Measurements from ENCODE around the gene IGFBP1. TPM values are rescaled to one million over a fixed set of nuclear protein-coding genes. Genes with fewer than 3 reads are reported as not detected.

IGFBP1 gene
- total RNA-seq, 4 donors from 2014 or later = not detected

DNA sequence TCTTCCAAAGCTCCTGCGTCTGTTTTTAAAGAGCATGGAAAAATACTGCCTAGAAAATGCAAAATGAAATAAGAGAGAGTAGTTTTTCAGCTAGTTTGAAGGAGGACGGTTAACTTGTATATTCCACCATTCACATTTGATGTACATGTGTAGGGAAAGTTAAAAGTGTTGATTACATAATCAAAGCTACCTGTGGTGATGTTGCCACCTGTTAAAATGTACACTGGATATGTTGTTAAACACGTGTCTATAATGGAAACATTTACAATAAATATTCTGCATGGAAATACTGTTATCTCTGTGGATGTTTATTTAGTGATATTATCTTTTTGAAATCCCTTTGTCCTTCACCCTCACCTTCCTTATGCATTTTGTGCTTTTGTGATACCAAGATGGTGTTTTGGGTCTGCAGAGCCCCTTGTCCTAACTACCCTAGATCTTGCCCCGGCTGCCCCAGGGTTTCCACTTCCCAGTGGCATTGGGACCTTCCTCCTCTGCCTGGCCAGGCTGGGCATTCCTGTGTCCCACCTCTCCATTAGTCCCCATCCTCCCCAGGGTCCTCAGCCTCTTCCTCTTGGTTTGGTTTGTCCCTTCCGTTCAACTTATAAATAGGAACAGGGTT, 5.2 kb downstream of the IGFBP1 start:
- Histone ChIP-seq H3K27ac (no peak overlapping the region), H3K4me3 (no peak overlapping the region), H3K4me1 (peaks cover 0 to 6% (median 3%) of the 10 kb centered on the region in 3 donors), H3K36me3 (no peaks in the 10 kb centered on the region), H3K27me3 (peaks cover 49% of the 10 kb centered on the region), H3K9me3 (no peaks in the 10 kb centered on the region)
- ATAC-seq = no peak
- WGBS, 2 donors (ENCODE audit: low coverage in 1 of 2) = 59 to 62% methylated on average over 4 to 5 of the region's 5 CpGs
- TF ChIP-seq POLR2A (IDR thresholded peaks at IDR 0.05) (no peak), EP300 (IDR thresholded peaks at IDR 0.05) (no peak), POLR2AphosphoS5 (IDR thresholded peaks at IDR 0.05) (no peak)
- TF ChIP-seq, protein P1, sequence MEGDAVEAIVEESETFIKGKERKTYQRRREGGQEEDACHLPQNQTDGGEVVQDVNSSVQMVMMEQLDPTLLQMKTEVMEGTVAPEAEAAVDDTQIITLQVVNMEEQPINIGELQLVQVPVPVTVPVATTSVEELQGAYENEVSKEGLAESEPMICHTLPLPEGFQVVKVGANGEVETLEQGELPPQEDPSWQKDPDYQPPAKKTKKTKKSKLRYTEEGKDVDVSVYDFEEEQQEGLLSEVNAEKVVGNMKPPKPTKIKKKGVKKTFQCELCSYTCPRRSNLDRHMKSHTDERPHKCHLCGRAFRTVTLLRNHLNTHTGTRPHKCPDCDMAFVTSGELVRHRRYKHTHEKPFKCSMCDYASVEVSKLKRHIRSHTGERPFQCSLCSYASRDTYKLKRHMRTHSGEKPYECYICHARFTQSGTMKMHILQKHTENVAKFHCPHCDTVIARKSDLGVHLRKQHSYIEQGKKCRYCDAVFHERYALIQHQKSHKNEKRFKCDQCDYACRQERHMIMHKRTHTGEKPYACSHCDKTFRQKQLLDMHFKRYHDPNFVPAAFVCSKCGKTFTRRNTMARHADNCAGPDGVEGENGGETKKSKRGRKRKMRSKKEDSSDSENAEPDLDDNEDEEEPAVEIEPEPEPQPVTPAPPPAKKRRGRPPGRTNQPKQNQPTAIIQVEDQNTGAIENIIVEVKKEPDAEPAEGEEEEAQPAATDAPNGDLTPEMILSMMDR (IDR thresholded peaks at IDR 0.05) = no peak

DNA sequence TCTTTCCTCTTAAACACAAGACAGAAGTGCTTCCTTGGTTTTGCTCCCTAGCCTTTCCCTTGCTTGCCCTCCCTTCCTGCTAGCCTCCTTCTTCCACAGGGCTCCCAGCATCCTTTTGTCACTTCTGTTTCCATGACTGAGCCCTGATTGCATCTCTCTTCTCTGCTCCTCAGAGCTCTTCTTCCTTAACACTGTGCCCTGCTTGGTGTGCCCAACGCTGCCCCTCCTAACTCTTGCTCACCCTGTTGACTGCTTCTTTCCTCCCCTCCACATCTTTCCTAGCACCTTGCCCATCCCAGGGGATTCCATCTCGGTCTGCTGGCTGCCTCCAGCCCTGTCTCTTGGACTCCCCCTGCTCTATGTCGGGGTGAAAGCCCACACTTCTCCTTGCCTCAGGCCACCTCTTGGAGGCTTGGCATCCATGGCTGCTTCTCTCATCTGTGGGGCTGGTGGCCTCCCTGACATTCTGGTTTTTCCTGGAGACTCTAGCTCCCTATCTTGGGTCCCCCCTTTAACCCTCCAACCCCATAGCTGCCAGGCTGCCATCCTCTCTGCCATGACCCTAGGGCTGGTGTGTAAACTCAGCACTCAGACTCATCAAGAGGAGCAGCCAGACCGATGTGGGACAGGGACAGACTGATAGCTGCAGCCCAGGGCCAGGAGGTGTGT, 5.8 kb downstream of the IGFBP1 start:
- 70 to 100% methylated on average over 1 to 3 of the region's 4 CpGs for WGBS, 2 donors (ENCODE audit: low coverage in 1 of 2)
- no peaks in the 10 kb centered on the region for H3K9me3 ChIP-seq
- H3K36me3 ChIP-seq = no peaks in the 10 kb centered on the region
- ATAC-seq = no peak
- TF ChIP-seq POLR2AphosphoS5 (IDR thresholded peaks at IDR 0.05) (no peak), POLR2A (IDR thresholded peaks at IDR 0.05) (no peak), EP300 (IDR thresholded peaks at IDR 0.05) (no peak)
- TF ChIP-seq, protein P1 (IDR thresholded peaks at IDR 0.05) = no peak
- H3K4me3 ChIP-seq = no peak overlapping the region
- H3K27me3 ChIP-seq = peaks cover 42% of the 10 kb centered on the region
- H3K4me1 ChIP-seq = no peaks in the 10 kb centered on the region
- H3K27ac ChIP-seq = no peak overlapping the region

DNA sequence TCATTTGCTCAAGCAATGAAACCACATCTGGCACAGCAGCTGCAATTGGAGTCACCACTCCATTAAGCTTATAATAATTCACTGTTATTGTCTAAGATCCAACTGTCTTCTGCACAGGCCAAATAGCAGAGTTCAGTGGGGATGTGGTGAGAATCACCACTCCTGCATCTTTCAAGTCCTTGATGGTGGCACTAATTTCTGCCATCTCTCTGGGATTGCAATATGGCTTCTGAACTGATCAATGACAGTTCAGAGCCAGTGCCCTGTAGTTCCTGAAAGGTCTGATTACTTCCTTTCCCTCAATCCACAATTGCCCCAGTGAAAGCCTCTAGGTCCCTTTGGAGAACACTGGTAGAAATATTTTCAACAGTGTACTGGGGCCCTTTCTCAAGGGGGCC, 6.4 kb downstream of the IGFBP1 start:
- Histone ChIP-seq H3K4me3 (no peak overlapping the region), H3K4me1 (no peaks in the 10 kb centered on the region), H3K27me3 (peaks cover 37% of the 10 kb centered on the region), H3K9me3 (no peaks in the 10 kb centered on the region), H3K36me3 (no peaks in the 10 kb centered on the region), H3K27ac (no peak overlapping the region)
- no peak for ATAC-seq
- TF ChIP-seq, protein P1 (IDR thresholded peaks at IDR 0.05) = no peak
- no peak for TF ChIP-seq POLR2AphosphoS5 (IDR thresholded peaks at IDR 0.05)
- no peak for TF ChIP-seq EP300 (IDR thresholded peaks at IDR 0.05)
- TF ChIP-seq POLR2A (IDR thresholded peaks at IDR 0.05) = no peak

DNA sequence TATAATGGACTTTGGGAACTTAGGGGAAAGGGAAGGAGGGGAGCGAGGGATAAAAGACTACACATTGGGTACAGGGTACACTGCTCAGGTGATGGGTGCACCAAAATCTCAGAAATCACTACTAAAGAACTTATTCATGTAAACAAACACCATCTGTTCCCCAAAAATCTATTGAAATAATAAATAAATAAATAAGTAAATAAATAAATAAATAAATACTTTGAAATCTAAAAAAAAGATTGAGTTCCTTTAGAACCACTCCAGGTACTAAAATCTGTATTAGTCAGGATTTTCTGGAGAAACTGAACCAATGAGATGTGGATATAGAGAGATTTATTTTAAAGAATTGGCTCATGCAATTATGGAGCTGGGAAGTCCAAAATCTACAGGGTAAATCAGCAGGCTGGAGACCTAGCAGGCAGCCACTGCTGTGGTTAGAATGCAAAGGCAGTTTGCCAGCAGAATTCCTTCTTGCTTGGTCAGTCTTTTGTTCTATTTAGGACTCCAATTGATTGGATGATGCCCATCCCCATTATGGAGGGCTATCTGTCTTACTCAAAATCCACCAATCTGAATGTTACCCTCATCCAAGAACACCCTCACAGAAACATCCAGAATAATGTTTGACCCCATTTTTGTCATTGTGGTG, 8.9 kb downstream of the IGFBP1 start:
- H3K9me3 ChIP-seq = no peaks in the 10 kb centered on the region
- H3K27ac ChIP-seq = no peak overlapping the region
- ATAC-seq = no peak
- TF ChIP-seq, protein P1 (IDR thresholded peaks at IDR 0.05) = no peak
- no peak for TF ChIP-seq EP300 (IDR thresholded peaks at IDR 0.05)
- TF ChIP-seq POLR2AphosphoS5 (IDR thresholded peaks at IDR 0.05) = no peak
- TF ChIP-seq POLR2A (IDR thresholded peaks at IDR 0.05) = no peak
- H3K4me1 ChIP-seq = no peaks in the 10 kb centered on the region
- 100% methylated on average over 1 of the region's 1 CpG; no CpG with 5 or more reads in 1 of the 2 donors for WGBS, 2 donors (ENCODE audit: low coverage in 1 of 2)
- H3K4me3 ChIP-seq = no peak overlapping the region
- no peaks in the 10 kb centered on the region for H3K36me3 ChIP-seq
- peaks cover 21% of the 10 kb centered on the region for H3K27me3 ChIP-seq
